Right lobe of liver (tissue), 6 donors: ENCODE data around the gene CREBZF. TPM values are rescaled to one million over a fixed set of nuclear protein-coding genes. Genes with fewer than 3 reads are reported as not detected.
A peak's percentile ranks its signal among the peaks of the same experiment; 100 is the strongest.

Source experiments
- ATAC-seq, 4 donors: fragments of 200-7000 bp; cut with Tn5 transposase; one replicate each; pipeline ENCODE4 v1.9.1; 2020; ENCODE audit warnings: mild to moderate bottlenecking in 4 of 4, moderate library complexity in 4 of 4
- DNase-seq, 3 donors: peaks; one replicate each; pipeline ENCODE4 v3.0.0-alpha.2; 2020
- H3K27ac ChIP-seq, 3 donors: fragments of 200-600 bp; one replicate each; pipeline ENCODE4 v1.8.0; 2022
- H3K27me3 ChIP-seq, 2 donors: fragments of 200-600 bp; one replicate each; pipeline ENCODE4 v1.8.0; 2022
- H3K36me3 ChIP-seq, 4 donors: fragments of 200-600 bp; sonication (generic) in 1 of 4; one replicate each; pipeline versions ENCODE4 v1.5.1 to v1.8.0; 2017 to 2022; ENCODE audit warnings: control low read depth in 1 of 4
- H3K4me1 ChIP-seq, 4 donors: fragments of 200-600 bp; sonication (generic) in 1 of 4; one replicate each; pipeline versions ENCODE4 v1.5.1 to v1.8.0; 2017 to 2022; ENCODE audit warnings: control low read depth in 1 of 4
- H3K4me3 ChIP-seq, 3 donors: fragments of 200-600 bp; one replicate each; pipeline ENCODE4 v1.8.0; 2022
- H3K9me3 ChIP-seq, 4 donors: fragments of 200-600 bp; sonication (generic) in 1 of 4; one replicate each; pipeline versions ENCODE4 v1.5.1 to v1.8.0; 2017 to 2022; ENCODE audit warnings: control low read depth in 1 of 4
- POLR2A ChIP-seq: fragments of 450-650 bp; IDR thresholded peaks from one replicate; pipeline ENCODE4 v1.6.1; 2017; ENCODE audit warnings: antibody characterized with exemption, mild to moderate bottlenecking
- WGBS: methylation state at CpG from one replicate; pipeline ENCODE4 v1.1.6; 2018; ENCODE audit warnings: low coverage, low lambda C conversion rate; ENCODE audit not compliant: insufficient coverage; ENCODE audit errors: missing lambda C conversion rate; 5-methylcytosine and 5-hydroxymethylcytosine counted together
- intact Hi-C, 2 donors: fragments of 100-400 bp; cut with DNase I; formaldehyde crosslinking; loops; one replicate each; pipeline versions ENCODE4 v1.11.2 to v1.14.1; 2022
- total RNA-seq, 6 experiments: library from RNA; depleted of rRNA in 2 of 6; stranded (reverse); fragments of >200 nt in 2 of 6; fragmentation: NEBNext Ultra II Directional in 3 of 6; extraction: Animal tissue kit (Norgen Biotek cat#: 25700) in 3 of 6; gene quantifications; one replicate each; pipeline versions ENCODE4 v1.1.0 to v1.2.4, GENCODE V29; 2016 to 2023
- TF ChIP-seq, protein P1 (sequence below), 4 donors: fragments of 200-600 bp in 3 of 4; fragments of 450-650 bp in 1 of 4; IDR thresholded peaks; one replicate each; pipeline versions ENCODE4 v1.5.1 to v1.8.0; 2016 to 2022; ENCODE audit warnings: antibody characterized with exemption in 4 of 4, mild to moderate bottlenecking in 2 of 4
- donor health status: DM: no; HTN: yes; CAD: no.
- donor health status: DM: no; HTN: no; CAD: no.
- donor health status: DM: no; HTN: no; CAD: no.
- donor health status: DM: no; HTN: yes; CAD: no.
- donor health status: DM: no; HTN: yes; CAD: no.

Gene CREBZF
- total RNA-seq, 6 experiments from 2014 or later = 14.1 to 23.0 (median 18.0) TPM

DNA sequence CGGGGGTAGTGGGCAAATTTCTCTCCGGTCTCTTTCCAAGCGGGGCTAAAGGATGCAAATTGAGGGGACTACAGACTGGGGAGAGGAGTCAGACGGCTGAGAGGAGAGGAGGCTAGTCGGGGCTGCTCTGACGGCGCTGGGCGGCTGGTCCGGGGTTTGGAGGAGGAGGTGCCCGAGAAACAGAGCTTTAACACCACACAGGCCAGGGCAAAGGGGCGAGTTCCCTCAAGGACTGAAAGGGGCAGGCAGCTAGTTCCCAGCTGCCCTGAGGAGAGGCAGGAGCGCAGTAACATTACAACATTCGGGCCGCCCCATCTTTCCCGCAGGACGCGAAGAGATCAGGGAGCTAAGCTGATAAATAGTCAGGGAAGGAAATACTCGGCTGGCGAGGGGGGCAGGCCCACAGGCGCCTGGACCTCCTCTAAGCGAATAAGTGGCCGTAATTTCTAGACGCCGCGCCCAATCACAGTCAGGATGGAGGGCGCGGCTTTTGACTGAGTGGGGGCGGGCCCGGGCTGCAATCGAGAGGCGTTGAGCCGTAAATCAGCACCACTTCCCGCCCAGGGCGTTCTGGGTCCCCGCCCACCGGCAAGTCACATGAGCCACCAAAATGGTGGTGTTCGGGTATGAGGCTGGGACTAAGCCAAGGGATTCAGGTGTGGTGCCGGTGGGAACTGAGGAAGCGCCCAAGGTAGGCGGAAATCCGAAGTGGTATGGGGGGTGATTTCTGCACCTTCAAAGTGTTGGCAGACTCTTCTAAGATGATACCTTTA lies 36.7 kb downstream of the CREBZF start, which contains the start of gene TMEM126B:
Gene TMEM126B, plus strand, starts transcription at position 596 of the 773 bp plus-strand sequence. Its CDS starts 15 bp downstream, at position 611.
- ATAC-seq (peak; percentile 97 to 100 (median 98)), DNase-seq (peak; percentile 98)
- no peaks in the 10 kb centered on the region for H3K27me3 ChIP-seq
- H3K4me3 ChIP-seq = peak within 1 kb of the TSS; percentile 63 to 75 (median 66)
- H3K4me1 ChIP-seq = peaks cover 0 to 20% (median 0%) of the 10 kb centered on the region in 4 donors
- intact Hi-C loops = no loop called here
- TF ChIP-seq, protein P1, sequence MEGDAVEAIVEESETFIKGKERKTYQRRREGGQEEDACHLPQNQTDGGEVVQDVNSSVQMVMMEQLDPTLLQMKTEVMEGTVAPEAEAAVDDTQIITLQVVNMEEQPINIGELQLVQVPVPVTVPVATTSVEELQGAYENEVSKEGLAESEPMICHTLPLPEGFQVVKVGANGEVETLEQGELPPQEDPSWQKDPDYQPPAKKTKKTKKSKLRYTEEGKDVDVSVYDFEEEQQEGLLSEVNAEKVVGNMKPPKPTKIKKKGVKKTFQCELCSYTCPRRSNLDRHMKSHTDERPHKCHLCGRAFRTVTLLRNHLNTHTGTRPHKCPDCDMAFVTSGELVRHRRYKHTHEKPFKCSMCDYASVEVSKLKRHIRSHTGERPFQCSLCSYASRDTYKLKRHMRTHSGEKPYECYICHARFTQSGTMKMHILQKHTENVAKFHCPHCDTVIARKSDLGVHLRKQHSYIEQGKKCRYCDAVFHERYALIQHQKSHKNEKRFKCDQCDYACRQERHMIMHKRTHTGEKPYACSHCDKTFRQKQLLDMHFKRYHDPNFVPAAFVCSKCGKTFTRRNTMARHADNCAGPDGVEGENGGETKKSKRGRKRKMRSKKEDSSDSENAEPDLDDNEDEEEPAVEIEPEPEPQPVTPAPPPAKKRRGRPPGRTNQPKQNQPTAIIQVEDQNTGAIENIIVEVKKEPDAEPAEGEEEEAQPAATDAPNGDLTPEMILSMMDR (IDR thresholded peaks at IDR 0.05) = no peak
- peak; percentile 84 for TF ChIP-seq POLR2A
- H3K9me3 ChIP-seq = no peaks in the 10 kb centered on the region
- peak within 1 kb of the TSS; percentile 78 to 84 (median 82) for H3K27ac ChIP-seq
- H3K36me3 ChIP-seq = no peaks in the 10 kb centered on the region
- 0% methylated on average over 40 of the region's 41 CpGs for WGBS

DNA sequence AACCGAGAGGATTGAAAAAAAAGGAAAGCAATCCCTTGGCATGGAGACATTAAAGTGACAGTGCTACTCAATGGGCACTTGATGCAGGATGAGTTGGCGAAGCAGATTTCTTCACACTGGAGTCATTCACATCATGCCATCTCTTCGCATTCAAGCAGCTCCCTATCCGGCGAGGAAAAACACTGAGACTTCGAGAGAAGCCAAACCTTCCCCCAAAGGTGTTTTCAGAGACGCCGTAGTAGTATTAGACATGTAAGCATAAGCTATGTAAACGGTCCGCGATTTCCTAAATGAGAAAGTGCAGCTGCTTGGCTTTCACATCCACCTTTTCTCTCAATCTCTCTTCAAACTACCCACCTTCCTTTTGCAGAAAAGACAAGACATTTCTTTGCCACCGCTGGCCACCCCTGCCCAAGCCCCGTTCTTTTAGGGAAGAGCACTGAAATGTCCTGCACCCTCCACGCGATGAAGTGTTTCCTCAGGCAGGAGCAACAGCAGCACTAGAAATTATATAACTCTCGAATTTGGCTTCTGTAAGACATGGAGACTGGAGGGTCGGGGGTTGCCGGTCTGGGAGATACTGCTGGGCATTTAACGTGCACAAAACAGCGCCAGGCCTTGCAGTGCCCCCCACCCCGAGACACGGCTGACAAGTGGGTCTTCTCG lies 37.5 kb downstream of the CREBZF start, which contains the start of gene DLG2:
Gene DLG2, minus strand, starts transcription at position 13 of the 666 bp plus-strand sequence.
- H3K4me1 ChIP-seq = peaks cover 0 to 20% (median 0%) of the 10 kb centered on the region in 4 donors
- intact Hi-C loops = no loop called here
- no peak for DNase-seq

DNA sequence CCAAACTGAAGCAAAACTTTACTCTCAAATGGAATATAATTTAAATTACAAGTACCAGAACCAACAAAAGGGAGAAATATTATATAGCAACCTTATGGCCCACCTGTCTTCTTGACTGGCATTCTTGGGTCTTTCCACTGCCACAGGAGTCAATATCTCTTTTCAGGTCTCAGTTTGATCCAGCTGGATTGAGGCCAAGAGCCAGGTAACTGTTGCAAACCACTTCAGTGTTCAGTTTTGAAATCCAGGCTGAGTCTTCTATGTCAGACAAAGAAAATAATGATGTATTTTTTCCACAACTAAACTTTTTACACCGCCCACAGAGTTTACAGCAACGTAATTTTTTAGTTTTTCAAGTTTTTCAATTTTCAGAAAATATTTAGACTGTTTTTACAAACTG lies 38.4 kb downstream of the CREBZF start:
- intact Hi-C loops = no loop called here
- TF ChIP-seq POLR2A = no peak
- TF ChIP-seq, protein P1 (IDR thresholded peaks at IDR 0.05) = no peak
- WGBS = 20% methylated on average over 2 of the region's 2 CpGs
- DNase-seq (peak in 2 of 3 donors; percentile 29 to 77), ATAC-seq (peak in 2 of 4 donors; percentile 4 to 9)
- Histone ChIP-seq H3K9me3 (no peaks in the 10 kb centered on the region), H3K4me3 (peak overlapping the region; percentile 63 to 75 (median 66)), H3K27ac (peak overlapping the region; percentile 76 to 84 (median 78)), H3K4me1 (peaks cover 0 to 20% (median 0%) of the 10 kb centered on the region in 4 donors), H3K36me3 (no peaks in the 10 kb centered on the region), H3K27me3 (no peaks in the 10 kb centered on the region)

More for the DNA sequence above, 37.5 kb downstream of the CREBZF start, which contains the start of gene DLG2:
- H3K9me3 ChIP-seq = no peaks in the 10 kb centered on the region
- no peaks in the 10 kb centered on the region for H3K27me3 ChIP-seq
- ATAC-seq = peak; percentile 10 to 49 (median 35)
- no peaks in the 10 kb centered on the region for H3K36me3 ChIP-seq
- H3K4me3 ChIP-seq = peak within 1 kb of the TSS; percentile 63 to 75 (median 66)
- H3K27ac ChIP-seq = peak within 1 kb of the TSS; percentile 76 to 84 (median 78)
- WGBS = 0% methylated on average over 23 of the region's 23 CpGs
- TF ChIP-seq, protein P1 (IDR thresholded peaks at IDR 0.05) = no peak
- TF ChIP-seq POLR2A = no peak

DNA sequence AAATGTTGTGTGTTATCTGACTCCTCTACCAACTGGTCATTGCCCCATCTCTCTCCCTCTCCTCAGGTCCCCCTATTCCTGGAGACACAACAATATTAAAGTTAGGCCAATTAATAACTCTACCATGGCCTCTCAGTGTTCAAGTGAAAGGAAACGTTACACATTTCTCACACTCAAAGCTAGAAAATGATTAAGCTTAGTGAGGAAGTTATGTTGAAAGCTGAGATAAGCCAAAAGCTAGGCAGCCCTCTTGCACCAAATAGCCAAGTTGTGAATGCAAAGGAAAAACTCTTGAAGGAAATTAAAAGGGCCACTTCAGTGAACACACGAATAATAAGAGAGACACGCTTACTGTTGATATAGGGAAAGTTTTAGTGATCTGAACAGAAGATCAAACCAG lies 44.7 kb downstream of the CREBZF start:
- no peaks in the 10 kb centered on the region for H3K9me3 ChIP-seq
- no peak overlapping the region for H3K4me3 ChIP-seq
- H3K4me1 ChIP-seq = no peaks in the 10 kb centered on the region
- 42% methylated on average over 3 of the region's 3 CpGs for WGBS
- intact Hi-C loops = no loop called here
- ATAC-seq (no peak), DNase-seq (no peak)
- no peaks in the 10 kb centered on the region for H3K27me3 ChIP-seq
- TF ChIP-seq POLR2A = no peak
- TF ChIP-seq, protein P1 (IDR thresholded peaks at IDR 0.05) = no peak
- no peaks in the 10 kb centered on the region for H3K36me3 ChIP-seq
- H3K27ac ChIP-seq = no peak overlapping the region
